ENCODE measurements around the gene AVL9. TPM values are rescaled to one million over a fixed set of nuclear protein-coding genes. Genes with fewer than 3 reads are reported as not detected.

The AVL9 gene
- total and polyA plus RNA-seq, 2 of the 13 experiments (the other 11 are each of a cell fraction or from before 2014, with no cell fraction given) = 29.9 to 48.0 TPM

GRCh38 chr7:32533276-32534029 lies 38.2 kb downstream of the AVL9 start:
- no peaks in the 10 kb centered on the region for H3K27me3 ChIP-seq (ENCODE audit: control insufficient read depth in 1 of 2, insufficient read depth in 2 of 2, low read length in 2 of 2)
- 88% methylated on average over 8 of the region's 8 CpGs for WGBS (ENCODE audit: low lambda C conversion rate)
- no peak overlapping the region for H3K4me3 ChIP-seq (replicated peaks in 1 of 3; ENCODE audit: insufficient read depth in 1 of 3, low read depth in 2 of 3, low read length in 3 of 3)
- H3K9me3 ChIP-seq (ENCODE audit: low read length) = no peaks in the 10 kb centered on the region
- ChIA-PET CTCF (ENCODE audit: low intra/inter-chr PET ratio, low total read pairs) (no interaction called here), POLR2A (no interaction called here)
- H3K36me3 ChIP-seq (replicated peaks in 1 of 2; ENCODE audit: control insufficient read depth in 1 of 2, insufficient read depth in 2 of 2, low read length in 2 of 2) = peaks cover 2 to 10% of the 10 kb centered on the region in 2 experiments; a peak in 3 of 5 replicates
- no peak overlapping the region for H3K27ac ChIP-seq (ENCODE audit: extremely low read length, insufficient read depth, low read length)
- no peak overlapping the region for H3K9ac ChIP-seq (ENCODE audit: insufficient read depth, low read depth, low read length)
- in situ Hi-C loops (cut with HindIII; ENCODE audit: extremely low pct_ligation_motif_present, low pct_unique_long_range_greater_than_20kb) = no loop called here
- BruUV-seq (replicated peaks) = no TSS peak
- no peak for ATAC-seq
- H4K20me1 ChIP-seq (ENCODE audit: insufficient read depth, low read length) = 0 out of 2 replicates have a peak, but pooled peaks cover 2% of the 10 kb centered on the region
- no peaks in the 10 kb centered on the region for H3K4me1 ChIP-seq (ENCODE audit: insufficient read depth, low read length)
- TF ChIP-seq, protein P1, sequence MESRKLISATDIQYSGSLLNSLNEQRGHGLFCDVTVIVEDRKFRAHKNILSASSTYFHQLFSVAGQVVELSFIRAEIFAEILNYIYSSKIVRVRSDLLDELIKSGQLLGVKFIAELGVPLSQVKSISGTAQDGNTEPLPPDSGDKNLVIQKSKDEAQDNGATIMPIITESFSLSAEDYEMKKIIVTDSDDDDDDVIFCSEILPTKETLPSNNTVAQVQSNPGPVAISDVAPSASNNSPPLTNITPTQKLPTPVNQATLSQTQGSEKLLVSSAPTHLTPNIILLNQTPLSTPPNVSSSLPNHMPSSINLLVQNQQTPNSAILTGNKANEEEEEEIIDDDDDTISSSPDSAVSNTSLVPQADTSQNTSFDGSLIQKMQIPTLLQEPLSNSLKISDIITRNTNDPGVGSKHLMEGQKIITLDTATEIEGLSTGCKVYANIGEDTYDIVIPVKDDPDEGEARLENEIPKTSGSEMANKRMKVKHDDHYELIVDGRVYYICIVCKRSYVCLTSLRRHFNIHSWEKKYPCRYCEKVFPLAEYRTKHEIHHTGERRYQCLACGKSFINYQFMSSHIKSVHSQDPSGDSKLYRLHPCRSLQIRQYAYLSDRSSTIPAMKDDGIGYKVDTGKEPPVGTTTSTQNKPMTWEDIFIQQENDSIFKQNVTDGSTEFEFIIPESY (CRISPR knock-in tag; IDR thresholded peaks at IDR 0.05) = no peak
- TF ChIP-seq EZH2 (conservative IDR thresholded peaks at IDR 0.05; ENCODE audit: low read depth, low read length) (no peak), ZNF629 (CRISPR knock-in tag; conservative IDR thresholded peaks at IDR 0.05) (no peak), ATF2 (CRISPR knock-in tag; IDR thresholded peaks at IDR 0.05) (no peak), THYN1 (CRISPR knock-in tag; IDR thresholded peaks at IDR 0.05; ENCODE audit: borderline replicate concordance, low read depth) (no peak), IKZF1 (IDR thresholded peaks at IDR 0.05) (no peak)
- TF ChIP-seq, protein P2, sequence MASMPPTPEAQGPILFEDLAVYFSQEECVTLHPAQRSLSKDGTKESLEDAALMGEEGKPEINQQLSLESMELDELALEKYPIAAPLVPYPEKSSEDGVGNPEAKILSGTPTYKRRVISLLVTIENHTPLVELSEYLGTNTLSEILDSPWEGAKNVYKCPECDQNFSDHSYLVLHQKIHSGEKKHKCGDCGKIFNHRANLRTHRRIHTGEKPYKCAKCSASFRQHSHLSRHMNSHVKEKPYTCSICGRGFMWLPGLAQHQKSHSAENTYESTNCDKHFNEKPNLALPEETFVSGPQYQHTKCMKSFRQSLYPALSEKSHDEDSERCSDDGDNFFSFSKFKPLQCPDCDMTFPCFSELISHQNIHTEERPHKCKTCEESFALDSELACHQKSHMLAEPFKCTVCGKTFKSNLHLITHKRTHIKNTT (CRISPR knock-in tag; IDR thresholded peaks at IDR 0.05) = no peak
- H3K4me2 ChIP-seq (ENCODE audit: low read depth, low read length) = no peak overlapping the region
- no peak for DNase-seq (ENCODE audit: low spot score)
- FAIRE-seq = no peak
- H2AFZ ChIP-seq (ENCODE audit: low read length) = no peak overlapping the region
- intact Hi-C loops (cut with micrococcal nuclease; ENCODE audit: unreplicated experiment) = loop anchor here (1.0 kb wide), 1 partner anchor 16 kb away; no protein-coding TSS in a partner anchor
- H3K79me2 ChIP-seq (ENCODE audit: insufficient read depth, low read length) = peaks cover 43% of the 10 kb centered on the region

Measured in HepG2 (cell line).